GM18511 (cell line): ENCODE results near the gene CDKN1A.
"Not testable (repeated sequence)": the region's sequence is repeated elsewhere in the genome, so short reads cannot be mapped to it uniquely, and the experiment has no call there.

ENCODE experiments used
- ATAC-seq: cut with Tn5 transposase; IDR thresholded peaks from one replicate; pipeline ENCODE4 v1.9.1; 2021; ENCODE audit warnings: mild to moderate bottlenecking, moderate library complexity; ENCODE audit not compliant: unreplicated experiment

CDKN1A gene

GRCh38 chr6:36694616-36695015 lies 16.1 kb downstream of the CDKN1A start:
- no peak for ATAC-seq

- ATAC-seq: no peak
Observed at GRCh38 chr6:36695414-36695813, 16.9 kb downstream of the CDKN1A start.

- ATAC-seq: no peak
Observed at GRCh38 chr6:36697481-36697903, 19.0 kb downstream of the CDKN1A start, which contains the start of gene RAB44. TSS of gene RAB44 (plus strand) at chr6:36697826. CDS start at chr6:36704236, 6,410 bp downstream.

GRCh38 chr6:36698196-36698595 lies 19.7 kb downstream of the CDKN1A start:
- ATAC-seq: no peak

GRCh38 chr6:36698871-36699271 lies 20.4 kb downstream of the CDKN1A start:
- ATAC-seq: no peak

GRCh38 chr6:36699348-36699747 lies 20.8 kb downstream of the CDKN1A start:
- no peak for ATAC-seq

GRCh38 chr6:36700071-36700812 lies 21.7 kb downstream of the CDKN1A start:
- ATAC-seq: no peak

- ATAC-seq: no peak
Observed at GRCh38 chr6:36700831-36701230, 22.3 kb downstream of the CDKN1A start.

- ATAC-seq: no peak
Observed at GRCh38 chr6:36701401-36701991, 23.0 kb downstream of the CDKN1A start.

GRCh38 chr6:36702656-36703055 lies 24.1 kb downstream of the CDKN1A start:
- ATAC-seq: no peak

- no peak for ATAC-seq
Observed at GRCh38 chr6:36703081-36703606, 24.6 kb downstream of the CDKN1A start.

- ATAC-seq: no peak
Observed at GRCh38 chr6:36703982-36704381, 25.5 kb downstream of the CDKN1A start.

GRCh38 chr6:36704961-36705577 lies 26.6 kb downstream of the CDKN1A start:
- ATAC-seq: not testable (repeated sequence)

- ATAC-seq: no peak
Observed at GRCh38 chr6:36706339-36706738, 27.8 kb downstream of the CDKN1A start.

- no peak for ATAC-seq
Observed at GRCh38 chr6:36712816-36713215, 34.3 kb downstream of the CDKN1A start.

- no peak for ATAC-seq
Observed at GRCh38 chr6:36713846-36714245, 35.3 kb downstream of the CDKN1A start.

GRCh38 chr6:36714511-36714910 lies 36.0 kb downstream of the CDKN1A start:
- ATAC-seq: no peak

GRCh38 chr6:36715469-36715868 lies 37.0 kb downstream of the CDKN1A start:
- ATAC-seq: no peak

- no peak for ATAC-seq
Observed at GRCh38 chr6:36716476-36717093, 38.1 kb downstream of the CDKN1A start.

- ATAC-seq: no peak
Observed at GRCh38 chr6:36717231-36717825, 38.8 kb downstream of the CDKN1A start.
